Measurements from ENCODE around the gene UGT1A9. TPM values are rescaled to one million over a fixed set of nuclear protein-coding genes. Genes with fewer than 3 reads are reported as not detected.
"Not testable (repeated sequence)": the region's sequence is repeated elsewhere in the genome, so short reads cannot be mapped to it uniquely, and the experiment has no call there.

The UGT1A9 gene
- polyA plus RNA-seq, 1 experiment: not detected

GRCh38 chr2:233643128-233643527, 28.6 kb upstream of the UGT1A9 start:
- peaks cover 6% of the 10 kb centered on the region for H3K27me3 ChIP-seq (ENCODE audit: control insufficient read depth, insufficient read depth, low read length)
- ChIA-PET POLR2A (no interaction called here), CTCF (interaction anchor here (0.5 to 0.6 kb wide), 2 partner anchors 69 to 136 kb away, joined by 3 to 4 read pairs; no protein-coding TSS in a partner anchor)
- DNase-seq (ENCODE audit: low read depth, low spot score): no peak
- TF ChIP-seq, protein P1, sequence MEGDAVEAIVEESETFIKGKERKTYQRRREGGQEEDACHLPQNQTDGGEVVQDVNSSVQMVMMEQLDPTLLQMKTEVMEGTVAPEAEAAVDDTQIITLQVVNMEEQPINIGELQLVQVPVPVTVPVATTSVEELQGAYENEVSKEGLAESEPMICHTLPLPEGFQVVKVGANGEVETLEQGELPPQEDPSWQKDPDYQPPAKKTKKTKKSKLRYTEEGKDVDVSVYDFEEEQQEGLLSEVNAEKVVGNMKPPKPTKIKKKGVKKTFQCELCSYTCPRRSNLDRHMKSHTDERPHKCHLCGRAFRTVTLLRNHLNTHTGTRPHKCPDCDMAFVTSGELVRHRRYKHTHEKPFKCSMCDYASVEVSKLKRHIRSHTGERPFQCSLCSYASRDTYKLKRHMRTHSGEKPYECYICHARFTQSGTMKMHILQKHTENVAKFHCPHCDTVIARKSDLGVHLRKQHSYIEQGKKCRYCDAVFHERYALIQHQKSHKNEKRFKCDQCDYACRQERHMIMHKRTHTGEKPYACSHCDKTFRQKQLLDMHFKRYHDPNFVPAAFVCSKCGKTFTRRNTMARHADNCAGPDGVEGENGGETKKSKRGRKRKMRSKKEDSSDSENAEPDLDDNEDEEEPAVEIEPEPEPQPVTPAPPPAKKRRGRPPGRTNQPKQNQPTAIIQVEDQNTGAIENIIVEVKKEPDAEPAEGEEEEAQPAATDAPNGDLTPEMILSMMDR (IDR thresholded peaks at IDR 0.05; ENCODE audit: low read depth, low read length): peak; percentile 34
- H3K27ac ChIP-seq (ENCODE audit: low read depth, low read length): no peak overlapping the region
- H3K9me3 ChIP-seq (ENCODE audit: control insufficient read depth, insufficient read depth, low read length): peaks cover 4% of the 10 kb centered on the region; the same call in 1 of the 2 replicates
- no peak overlapping the region for H3K4me3 ChIP-seq (ENCODE audit: low read depth, low read length)

DNA sequence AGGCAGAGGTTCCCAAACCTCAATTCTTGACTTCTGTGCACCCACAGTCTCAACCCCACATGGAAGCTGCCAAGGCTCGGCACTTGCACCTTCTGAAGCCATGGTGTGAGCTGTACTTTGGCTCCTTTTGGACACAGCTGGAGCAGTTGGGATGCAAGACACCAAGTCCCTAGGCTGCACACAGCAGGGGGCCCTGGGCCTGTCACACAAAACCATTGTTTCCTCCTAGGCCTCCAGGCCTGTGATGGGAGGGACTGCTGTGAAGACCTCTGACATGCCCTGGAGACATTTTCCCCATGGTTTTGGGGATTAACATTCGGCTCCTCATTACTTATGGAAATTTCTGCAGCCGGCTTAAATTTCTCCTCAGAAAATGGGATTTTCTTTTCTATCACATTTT, 25.7 kb upstream of the UGT1A9 start:
- H3K27me3 ChIP-seq (ENCODE audit: control insufficient read depth, insufficient read depth, low read length); H3K4me3 ChIP-seq (ENCODE audit: low read depth, low read length); CTCF ChIA-PET; POLR2A ChIA-PET; H3K9me3 ChIP-seq (ENCODE audit: control insufficient read depth, insufficient read depth, low read length); H3K27ac ChIP-seq (ENCODE audit: low read depth, low read length); DNase-seq (ENCODE audit: low read depth, low spot score): not testable (repeated sequence)

DNA sequence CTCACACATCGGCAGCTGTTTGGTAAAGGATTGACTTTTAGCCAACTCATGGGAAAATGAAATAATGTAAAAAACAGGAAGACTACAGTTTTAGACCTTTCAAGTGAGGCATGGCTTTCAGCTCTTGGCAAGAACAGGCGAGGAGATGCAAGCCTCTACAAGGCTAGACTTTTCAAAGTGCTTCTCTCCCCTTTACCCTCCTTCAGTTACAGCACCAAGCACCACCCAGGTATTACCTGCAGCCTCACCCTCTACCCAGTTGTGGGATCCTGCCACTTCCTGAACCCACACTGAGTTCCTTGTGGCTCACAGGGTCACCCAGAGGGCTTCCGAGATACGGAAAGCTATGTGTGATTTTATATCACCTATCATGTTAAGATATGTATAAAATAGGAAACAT, 20.7 kb upstream of the UGT1A9 start:
- no peak overlapping the region for H3K4me3 ChIP-seq (ENCODE audit: low read depth, low read length)
- H3K9me3 ChIP-seq (ENCODE audit: control insufficient read depth, insufficient read depth, low read length): no peaks in the 10 kb centered on the region
- TF ChIP-seq, protein P1 (IDR thresholded peaks at IDR 0.05; ENCODE audit: low read depth, low read length): no peak
- ChIA-PET POLR2A (no interaction called here), CTCF (no interaction called here)
- H3K27me3 ChIP-seq (ENCODE audit: control insufficient read depth, insufficient read depth, low read length): no peaks in the 10 kb centered on the region
- H3K27ac ChIP-seq (ENCODE audit: low read depth, low read length): no peak overlapping the region
- DNase-seq (ENCODE audit: low read depth, low spot score): no peak

- POLR2A ChIA-PET: no interaction called here
- no peak overlapping the region for H3K27ac ChIP-seq (ENCODE audit: low read depth, low read length)
- CTCF ChIA-PET: no interaction called here
- no peaks in the 10 kb centered on the region for H3K9me3 ChIP-seq (ENCODE audit: control insufficient read depth, insufficient read depth, low read length)
- no peak overlapping the region for H3K4me3 ChIP-seq (ENCODE audit: low read depth, low read length)
- TF ChIP-seq, protein P1 (IDR thresholded peaks at IDR 0.05; ENCODE audit: low read depth, low read length): no peak
- peaks cover 3% of the 10 kb centered on the region for H3K27me3 ChIP-seq (ENCODE audit: control insufficient read depth, insufficient read depth, low read length)
- DNase-seq (ENCODE audit: low read depth, low spot score): no peak
Measured at GRCh38 chr2:233651430-233651829, 20.3 kb upstream of the UGT1A9 start.

DNA sequence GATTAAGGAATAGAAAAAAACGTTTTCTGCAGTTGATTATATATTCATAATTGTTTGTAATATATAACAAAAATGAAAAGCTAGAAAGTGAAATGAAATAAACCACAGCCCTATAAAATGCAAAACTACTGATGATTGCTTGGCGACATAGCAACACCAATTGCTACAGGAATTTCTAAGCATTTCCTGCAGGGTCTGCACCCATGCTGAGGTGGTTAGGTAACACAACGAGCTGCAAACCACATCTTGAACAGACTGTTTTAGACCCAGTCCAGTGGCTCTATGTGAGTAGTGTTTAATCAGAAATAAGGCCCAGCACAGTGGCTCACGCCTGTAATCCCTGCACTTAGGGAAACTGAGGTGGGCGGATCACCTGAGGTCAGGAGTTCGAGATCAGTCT, 17.2 kb upstream of the UGT1A9 start:
- peaks cover 3% of the 10 kb centered on the region for H3K27me3 ChIP-seq (ENCODE audit: control insufficient read depth, insufficient read depth, low read length)
- H3K27ac ChIP-seq (ENCODE audit: low read depth, low read length): no peak overlapping the region
- H3K4me3 ChIP-seq (ENCODE audit: low read depth, low read length): no peak overlapping the region
- ChIA-PET POLR2A (no interaction called here), CTCF (no interaction called here)
- DNase-seq (ENCODE audit: low read depth, low spot score): no peak
- no peaks in the 10 kb centered on the region for H3K9me3 ChIP-seq (ENCODE audit: control insufficient read depth, insufficient read depth, low read length)
- TF ChIP-seq, protein P1 (IDR thresholded peaks at IDR 0.05; ENCODE audit: low read depth, low read length): no peak

GRCh38 chr2:233655043-233655442, 16.7 kb upstream of the UGT1A9 start:
- H3K27me3 ChIP-seq (ENCODE audit: control insufficient read depth, insufficient read depth, low read length): peaks cover 3% of the 10 kb centered on the region
- H3K4me3 ChIP-seq (ENCODE audit: low read depth, low read length): no peak overlapping the region
- CTCF ChIA-PET: no interaction called here
- TF ChIP-seq, protein P1 (IDR thresholded peaks at IDR 0.05; ENCODE audit: low read depth, low read length): no peak
- no peak for DNase-seq (ENCODE audit: low read depth, low spot score)
- no peaks in the 10 kb centered on the region for H3K9me3 ChIP-seq (ENCODE audit: control insufficient read depth, insufficient read depth, low read length)
- H3K27ac ChIP-seq (ENCODE audit: low read depth, low read length): no peak overlapping the region
- POLR2A ChIA-PET: no interaction called here

DNA sequence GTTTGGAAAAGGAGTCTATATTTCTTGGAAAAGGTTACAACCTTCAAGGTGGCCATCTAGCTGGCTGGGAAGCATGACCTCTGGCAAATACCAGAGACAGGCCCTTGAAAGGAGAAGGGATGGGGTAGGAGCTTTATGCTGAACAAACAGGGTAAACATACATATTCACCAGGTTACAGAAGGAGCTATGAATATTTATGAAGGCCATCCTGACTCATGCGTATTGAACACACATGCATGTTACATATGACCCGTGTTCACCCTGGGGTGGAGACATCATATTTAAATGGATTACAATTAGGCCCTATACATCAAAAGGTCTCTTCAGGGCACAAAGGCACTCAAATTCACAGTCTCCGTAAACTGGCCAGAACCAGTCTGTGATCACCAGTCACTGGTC, 15.8 kb upstream of the UGT1A9 start:
- CTCF ChIA-PET, POLR2A ChIA-PET: not testable (repeated sequence)

More for the DNA sequence above, 15.8 kb upstream of the UGT1A9 start:
- not testable (repeated sequence) for H3K9me3 ChIP-seq (ENCODE audit: control insufficient read depth, insufficient read depth, low read length); DNase-seq (ENCODE audit: low read depth, low spot score); H3K27me3 ChIP-seq (ENCODE audit: control insufficient read depth, insufficient read depth, low read length); H3K4me3 ChIP-seq (ENCODE audit: low read depth, low read length); H3K27ac ChIP-seq (ENCODE audit: low read depth, low read length)

Measured in AG04450 (cell line).